Type B pancreatic cell (in vitro differentiated cells): ENCODE measurements around the gene ARID1A. TPM values are rescaled to one million over a fixed set of nuclear protein-coding genes. Genes with fewer than 3 reads are reported as not detected.

ENCODE experiments used
- DNase-seq: peaks from one replicate; pipeline ENCODE4 v3.0.0; 2021; ENCODE audit warnings: mixed read lengths; ENCODE audit not compliant: unreplicated experiment; ENCODE audit errors: extremely low spot score
- H3K27ac Mint-ChIP-seq: 2 replicates; pipeline ENCODE4 v1.8.0; 2021; ENCODE audit warnings: mild to moderate bottlenecking, mixed read lengths
- H3K27me3 Mint-ChIP-seq: 2 replicates; pipeline ENCODE4 v1.8.0; 2021; ENCODE audit warnings: mixed read lengths
- H3K36me3 Mint-ChIP-seq: 2 replicates; pipeline ENCODE4 v1.8.0; 2021; ENCODE audit warnings: mixed read lengths
- H3K4me1 Mint-ChIP-seq: one replicate; pipeline ENCODE4 v1.8.0; 2021; ENCODE audit warnings: mixed read lengths; ENCODE audit not compliant: unreplicated experiment
- H3K4me3 Mint-ChIP-seq: 2 replicates; pipeline ENCODE4 v1.8.0; 2021; ENCODE audit warnings: mild to moderate bottlenecking, mixed read lengths
- H3K9me3 Mint-ChIP-seq: 2 replicates; pipeline ENCODE4 v1.8.0; 2021; ENCODE audit warnings: mixed read lengths
- CTCF ChIP-seq: fragments of 200-600 bp; sonication (generic); conservative IDR thresholded peaks from 2 replicates; pipeline ENCODE4 v1.5.0; 2021; ENCODE audit warnings: antibody characterized with exemption, mild to moderate bottlenecking
- total RNA-seq: library from RNA; stranded (reverse); gene quantifications from 2 replicates; pipeline ENCODE4 v1.2.1, GENCODE V29; 2021; ENCODE audit warnings: low replicate concordance

Gene ARID1A
- total RNA-seq, 1 donor from 2014 or later, result 121 TPM

- H3K9me3 Mint-ChIP-seq, result no peaks in the 10 kb centered on the region
- peaks cover 58% of the 10 kb centered on the region for H3K36me3 Mint-ChIP-seq
- peak overlapping the region; percentile 14 for H3K27ac Mint-ChIP-seq
- DNase-seq, result no peak
- H3K4me1 Mint-ChIP-seq, result peaks cover 13% of the 10 kb centered on the region
- TF ChIP-seq CTCF, result no peak
- H3K4me3 Mint-ChIP-seq, result no peak overlapping the region
- no peaks in the 10 kb centered on the region for H3K27me3 Mint-ChIP-seq
Measured at GRCh38 chr1:26748351-26748750, 52.5 kb downstream of the ARID1A start.

GRCh38 chr1:26749458-26749857 lies 53.6 kb downstream of the ARID1A start:
- peak overlapping the region; percentile 31 for H3K27ac Mint-ChIP-seq
- H3K4me1 Mint-ChIP-seq, result peaks cover 12% of the 10 kb centered on the region
- no peak overlapping the region for H3K4me3 Mint-ChIP-seq
- H3K9me3 Mint-ChIP-seq, result no peaks in the 10 kb centered on the region
- DNase-seq, result no peak
- TF ChIP-seq CTCF, result no peak
- no peaks in the 10 kb centered on the region for H3K27me3 Mint-ChIP-seq
- H3K36me3 Mint-ChIP-seq, result peaks cover 56% of the 10 kb centered on the region

- DNase-seq, result no peak
- Mint-ChIP-seq H3K4me3 (no peak overlapping the region), H3K27me3 (no peaks in the 10 kb centered on the region), H3K9me3 (no peaks in the 10 kb centered on the region), H3K36me3 (peaks cover 59% of the 10 kb centered on the region), H3K27ac (peak overlapping the region; percentile 19), H3K4me1 (peaks cover 12% of the 10 kb centered on the region)
- TF ChIP-seq CTCF, result no peak
Measured at GRCh38 chr1:26750428-26750827, 54.6 kb downstream of the ARID1A start.

- H3K9me3 Mint-ChIP-seq, result no peaks in the 10 kb centered on the region
- H3K4me3 Mint-ChIP-seq, result no peak overlapping the region
- H3K27ac Mint-ChIP-seq, result peak overlapping the region; percentile 97
- TF ChIP-seq CTCF, result no peak
- no peak for DNase-seq
- peaks cover 12% of the 10 kb centered on the region for H3K4me1 Mint-ChIP-seq
- peaks cover 55% of the 10 kb centered on the region for H3K36me3 Mint-ChIP-seq
- no peaks in the 10 kb centered on the region for H3K27me3 Mint-ChIP-seq
Measured at GRCh38 chr1:26752519-26752918, 56.7 kb downstream of the ARID1A start.

- Mint-ChIP-seq H3K27ac (peak overlapping the region; percentile 97), H3K27me3 (no peaks in the 10 kb centered on the region), H3K9me3 (no peaks in the 10 kb centered on the region), H3K36me3 (peaks cover 52% of the 10 kb centered on the region), H3K4me1 (peaks cover 6% of the 10 kb centered on the region), H3K4me3 (peak overlapping the region; percentile 73)
- DNase-seq, result no peak
- no peak for TF ChIP-seq CTCF
Measured at GRCh38 chr1:26754086-26754874, 58.5 kb downstream of the ARID1A start.
